Anterior cingulate cortex (tissue), 58 donors: ENCODE results near the gene CDC45.
A peak's percentile ranks its signal among the peaks of the same experiment; 100 is the strongest.

Experiments used
- DNase-seq, 58 donors: peaks; one replicate each; lab custom pipeline; 2025; lab: John Stamatoyannopoulos, UW

CDC45 gene

DNA sequence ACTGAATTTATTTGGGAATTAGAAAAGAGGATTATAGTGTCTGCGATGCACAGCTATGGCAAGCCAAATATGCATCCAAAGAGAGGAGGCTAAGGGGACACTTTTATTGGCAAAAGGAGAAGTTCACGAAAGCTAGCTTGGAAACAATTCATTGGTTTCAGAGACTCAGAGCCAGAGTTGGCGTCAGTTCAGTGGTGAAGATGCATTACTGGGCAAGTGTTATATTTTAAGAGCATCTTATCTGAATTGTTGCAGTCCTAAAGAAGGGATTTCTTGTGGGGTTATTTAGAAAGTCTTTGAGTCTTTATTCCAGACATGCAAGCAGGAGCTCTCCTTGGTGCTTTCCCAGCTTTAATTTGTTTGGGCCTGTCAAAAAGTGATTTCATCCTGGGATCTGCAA lies 29.5 kb downstream of the CDC45 start:
- no peak for DNase-seq

GRCh38 chr22:19509923-19510322 lies 30.2 kb downstream of the CDC45 start:
- DNase-seq: no peak

DNA sequence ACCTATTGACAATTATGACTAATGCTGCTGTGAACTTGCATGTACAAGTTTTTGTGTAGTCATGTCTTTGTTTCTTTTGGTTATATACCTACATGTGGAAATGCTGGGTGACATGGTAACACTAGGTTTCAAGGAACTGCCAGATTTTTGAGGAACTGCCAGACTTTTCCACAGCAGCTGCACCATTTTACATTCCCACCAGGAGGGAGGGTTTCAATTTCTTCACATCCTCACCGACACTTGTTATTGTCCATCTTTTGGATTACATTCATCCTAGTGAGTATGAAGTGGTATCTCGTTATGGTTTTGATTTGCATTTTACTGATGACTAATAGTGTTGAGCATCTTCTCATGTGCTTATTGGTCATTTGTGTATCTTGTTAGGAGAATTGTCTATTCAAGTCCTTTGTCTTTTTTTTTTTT lies 31.2 kb downstream of the CDC45 start:
- no peak for DNase-seq

- DNase-seq: no peak
Observed at GRCh38 chr22:19513823-19514222, 34.1 kb downstream of the CDC45 start.

DNA sequence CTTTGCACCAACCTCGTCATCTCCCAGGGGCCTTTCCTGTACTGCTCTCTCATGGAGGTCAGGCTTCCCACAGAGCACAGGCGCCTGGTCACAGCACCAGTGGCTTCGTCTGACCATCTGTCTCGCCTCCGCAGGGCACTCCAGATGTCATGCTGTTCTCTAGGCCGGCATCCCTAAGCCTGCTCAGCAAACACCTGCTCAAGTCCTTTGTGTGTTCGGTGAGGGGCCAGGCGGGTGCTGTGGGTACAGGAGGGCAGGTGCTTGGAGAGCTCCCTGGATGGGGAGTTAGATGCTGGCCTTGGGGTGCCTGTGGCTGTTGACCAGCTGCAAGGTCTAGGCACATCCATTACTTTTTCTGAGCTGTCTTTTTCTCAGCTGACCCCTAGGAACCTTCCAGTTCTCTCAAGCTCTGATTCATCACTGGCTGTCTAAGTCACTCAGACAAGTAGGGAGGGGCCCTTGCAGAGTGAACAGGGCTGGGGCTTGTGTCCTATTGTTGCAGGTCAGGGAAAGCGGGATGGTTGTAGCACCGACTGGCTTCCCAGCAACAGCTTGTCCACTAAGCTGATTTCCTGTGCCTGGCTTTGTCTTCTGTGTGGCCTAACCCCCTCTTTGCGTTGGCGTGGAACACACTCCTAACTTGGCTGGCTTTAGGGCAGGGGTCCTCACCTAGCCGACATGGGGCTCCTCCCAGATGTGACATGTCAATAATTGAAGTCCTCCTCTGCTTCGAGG lies 35.3 kb downstream of the CDC45 start:
- no peak for DNase-seq

DNA sequence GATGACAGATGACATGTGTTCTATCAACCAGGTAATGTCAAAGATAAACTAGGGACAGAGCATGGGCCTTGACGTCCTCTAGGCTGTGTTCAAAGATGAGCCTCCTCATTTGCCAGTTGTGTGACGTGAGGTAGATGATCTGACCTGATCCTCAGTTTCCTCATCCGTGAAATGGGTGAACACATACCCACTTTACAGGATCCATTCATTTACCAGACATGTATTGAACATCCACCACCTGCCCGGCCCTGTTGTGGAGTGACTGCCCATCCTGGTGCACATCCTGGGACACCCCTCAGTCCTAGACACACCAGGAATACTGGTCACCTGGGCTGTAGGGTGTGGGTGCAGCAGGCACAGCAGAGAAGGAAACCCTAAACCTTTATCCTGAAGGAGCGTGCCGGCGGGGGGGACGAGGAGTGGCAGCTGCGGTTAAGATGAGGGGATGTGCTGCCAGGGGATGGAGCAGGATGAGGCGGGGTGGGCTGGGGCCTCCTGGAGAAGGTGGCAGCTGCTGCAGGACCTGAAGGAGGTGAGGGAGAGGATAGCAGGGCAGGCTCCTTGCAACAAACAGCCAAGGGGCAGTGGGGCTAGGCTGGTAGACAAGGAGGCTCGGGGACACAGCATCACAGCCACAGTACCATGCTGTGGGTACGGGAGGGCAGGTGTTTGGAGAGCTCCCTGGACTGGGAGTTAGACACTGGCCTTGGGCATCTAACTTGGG lies 36.1 kb downstream of the CDC45 start:
- DNase-seq: no peak

DNA sequence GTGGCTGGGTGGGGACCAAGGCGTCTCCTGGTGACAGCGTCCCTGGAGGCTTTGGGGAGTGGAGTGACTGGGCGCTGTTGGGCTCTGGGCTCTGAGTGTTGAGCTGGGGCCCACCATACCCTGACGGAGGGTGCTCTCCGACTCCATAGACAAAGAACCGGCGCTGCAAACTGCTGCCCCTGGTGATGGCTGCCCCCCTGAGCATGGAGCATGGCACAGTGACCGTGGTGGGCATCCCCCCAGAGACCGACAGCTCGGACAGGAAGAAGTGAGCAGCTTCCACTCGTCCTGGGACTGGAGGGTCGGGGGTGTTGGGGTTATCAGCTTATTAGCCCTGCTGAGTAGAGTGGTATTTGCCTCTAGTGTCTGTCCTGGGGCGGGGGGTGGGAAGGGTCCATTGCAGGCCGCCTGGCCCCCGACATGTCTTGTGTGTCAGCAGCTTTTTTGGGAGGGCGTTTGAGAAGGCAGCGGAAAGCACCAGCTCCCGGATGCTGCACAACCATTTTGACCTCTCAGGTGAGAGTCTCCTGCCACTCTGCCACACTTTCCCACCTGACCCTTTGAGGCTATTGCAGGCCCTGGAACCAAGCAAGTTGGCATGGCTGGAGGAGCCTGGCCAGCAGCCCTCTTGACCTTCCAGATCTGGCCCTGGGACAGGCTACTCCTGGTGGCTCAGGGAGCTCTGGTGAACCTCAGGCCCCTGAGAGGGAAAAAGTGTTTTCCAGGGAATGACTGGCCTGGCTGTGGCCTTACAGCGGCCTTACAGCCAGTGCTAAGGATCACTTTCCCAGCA lies 36.9 kb downstream of the CDC45 start:
- no peak for DNase-seq

- DNase-seq: no peak
Observed at GRCh38 chr22:19517171-19517500, 37.4 kb downstream of the CDC45 start.

DNA sequence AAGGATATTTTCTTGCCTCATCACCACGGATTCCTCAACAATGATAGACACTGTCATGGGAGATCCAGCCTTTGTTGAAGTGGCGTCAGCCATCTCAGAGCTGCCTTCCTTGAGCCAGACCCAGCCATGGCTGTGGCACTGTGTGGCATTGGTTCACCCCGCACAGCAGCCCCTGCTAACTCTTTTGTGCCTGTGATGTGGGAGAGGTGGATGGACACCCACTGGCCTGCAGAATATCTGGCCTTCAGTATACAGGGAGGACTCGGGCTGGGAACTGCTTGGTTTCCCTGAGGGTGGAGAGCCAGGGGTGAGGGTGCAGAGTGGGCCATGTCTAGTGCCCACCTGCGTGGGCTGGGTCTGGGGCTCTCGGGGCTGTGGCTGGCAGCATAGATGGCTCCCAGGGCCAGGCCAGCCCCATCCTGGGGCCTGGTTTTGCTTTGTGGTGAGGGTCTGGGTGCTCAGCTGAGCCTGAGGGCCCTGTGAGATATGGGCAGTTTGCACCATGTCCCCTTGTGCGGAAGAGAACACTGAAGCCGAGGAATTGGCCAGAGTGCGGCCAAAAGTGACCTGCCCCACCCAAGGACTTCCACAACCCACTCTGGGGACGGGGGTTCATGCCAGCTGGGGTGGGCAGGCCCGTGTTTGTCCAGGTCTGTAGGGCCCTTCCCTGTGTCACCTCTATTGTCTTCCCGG lies 38.3 kb downstream of the CDC45 start:
- DNase-seq: no peak

- DNase-seq: no peak
Observed at GRCh38 chr22:19518635-19519034, 38.9 kb downstream of the CDC45 start.

DNA sequence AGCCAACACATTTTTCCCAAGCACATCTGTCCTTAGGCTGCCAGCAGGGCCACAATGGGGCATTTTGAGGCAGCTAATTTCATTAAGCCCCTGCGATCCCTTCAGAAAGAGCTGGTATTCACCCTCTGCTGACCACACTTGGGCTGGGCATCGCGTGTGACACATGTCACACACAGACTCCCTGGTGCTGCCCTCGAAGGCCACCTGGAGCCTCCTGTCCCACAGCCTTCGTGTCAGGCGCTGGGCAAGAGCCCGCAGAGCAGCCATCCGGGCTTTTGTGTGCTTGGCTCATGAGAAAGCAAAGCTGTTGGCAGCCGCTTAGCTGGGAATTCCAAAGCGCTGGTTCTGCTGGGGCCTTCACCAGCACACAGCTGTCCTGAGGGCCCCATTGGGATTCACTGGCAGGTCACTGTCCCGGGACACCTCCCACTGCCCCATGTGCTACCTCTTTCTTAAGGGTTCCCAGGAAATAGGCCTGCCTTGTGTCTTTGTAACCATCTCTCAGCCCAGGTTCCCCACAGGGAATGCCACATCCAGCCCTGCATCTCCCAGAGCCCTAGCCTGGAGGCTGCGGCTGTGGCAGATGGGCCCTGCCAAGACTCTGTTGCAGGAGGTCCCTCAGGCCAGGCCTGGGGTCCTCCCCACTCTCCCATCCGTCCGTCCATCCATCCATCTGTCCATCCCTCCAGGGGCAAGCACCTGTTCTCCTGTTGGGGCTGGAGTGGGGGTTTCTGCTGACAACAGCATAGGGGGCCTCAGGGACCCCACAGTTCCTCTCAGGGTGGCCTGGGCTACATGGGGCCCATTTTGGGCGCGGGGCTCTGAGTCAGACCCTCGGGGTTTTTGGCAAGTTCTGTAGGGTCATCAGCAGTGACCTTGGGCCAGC lies 39.6 kb downstream of the CDC45 start:
- DNase-seq: peak in 7 of 58 donors; percentile 4 to 14 (median 9)

DNA sequence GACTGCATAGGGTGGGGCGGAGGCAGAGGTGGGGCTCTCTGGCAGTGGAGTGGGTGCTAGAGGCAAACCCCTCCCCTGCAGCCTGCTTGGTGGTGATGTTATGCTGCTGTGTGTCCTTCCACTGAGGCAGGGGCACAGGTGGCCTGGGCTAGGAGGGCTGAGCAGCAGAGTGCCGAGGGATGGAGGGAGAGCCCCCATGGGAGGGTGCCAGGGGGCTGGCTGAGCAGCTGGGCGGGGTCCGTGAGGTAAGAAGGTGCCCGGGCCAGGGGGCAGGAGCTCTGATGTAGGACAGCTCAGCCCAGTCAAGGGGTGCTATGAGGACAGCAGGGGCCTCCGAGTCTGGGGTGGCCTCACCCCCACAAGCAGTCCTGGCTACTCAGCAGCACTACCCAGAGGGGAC lies 40.3 kb downstream of the CDC45 start:
- DNase-seq: no peak

- no peak for DNase-seq
Observed at GRCh38 chr22:19520566-19521305, 41.0 kb downstream of the CDC45 start.

- DNase-seq: peak in 42 of 58 donors; percentile 6 to 77 (median 35)
Observed at GRCh38 chr22:19522190-19522880, 42.6 kb downstream of the CDC45 start.

- DNase-seq: peak in 1 of 58 donors; percentile 17
Observed at GRCh38 chr22:19522881-19523239, 43.1 kb downstream of the CDC45 start.

GRCh38 chr22:19523240-19524169 lies 43.8 kb downstream of the CDC45 start:
- no peak for DNase-seq
